Esophagus squamous epithelium (tissue), 5 donors: ENCODE results near the gene GNRH2. TPM values are rescaled to one million over a fixed set of nuclear protein-coding genes. Genes with fewer than 3 reads are reported as not detected.

Experiments
- DNase-seq: peaks from one replicate; lab custom pipeline; 2025; lab: John Stamatoyannopoulos, UW
- H3K27ac ChIP-seq, 4 donors: fragments of 200-600 bp; sonication (generic); one replicate each; pipeline ENCODE4 v1.5.1; 2016 to 2019; ENCODE audit warnings: mild to moderate bottlenecking in 1 of 4
- H3K27me3 ChIP-seq, 4 donors: fragments of 200-600 bp; sonication (generic); 1 replicate in 3 of 4; 2 replicates in 1 of 4; pipeline versions ENCODE4 v1.5.1 to v1.6.0; 2017 to 2021; ENCODE audit warnings: antibody characterized with exemption in 1 of 4
- H3K36me3 ChIP-seq, 3 donors: fragments of 200-600 bp; sonication (generic); one replicate each; pipeline ENCODE4 v1.5.1; 2016 to 2019
- H3K4me1 ChIP-seq, 3 donors: fragments of 200-600 bp; sonication (generic); one replicate each; pipeline ENCODE4 v1.5.1; 2017 to 2019
- H3K4me3 ChIP-seq, 4 donors: fragments of 200-600 bp; sonication (generic); 1 replicate in 3 of 4; 2 replicates in 1 of 4; pipeline ENCODE4 v1.5.1; 2016 to 2019; ENCODE audit warnings: mild to moderate bottlenecking in 2 of 4, moderate library complexity in 1 of 4
- H3K9me3 ChIP-seq, 3 donors: fragments of 200-600 bp; sonication (generic); one replicate each; pipeline ENCODE4 v1.5.1; 2016 to 2019
- CTCF ChIP-seq, 6 experiments: fragments of 450-650 bp in 4 of 6; fragments of 200-600 bp in 2 of 6; sonication (generic) in 2 of 6; IDR thresholded peaks; one replicate each; pipeline ENCODE4 v1.5.1; 2016 to 2019; ENCODE audit warnings: antibody characterized with exemption in 6 of 6, mild to moderate bottlenecking in 4 of 6, moderate library complexity in 4 of 6
- POLR2A ChIP-seq, 4 donors: fragments of 450-650 bp; IDR thresholded peaks; one replicate each; pipeline ENCODE4 v1.6.1; 2017; ENCODE audit warnings: antibody characterized with exemption in 4 of 4, mild to moderate bottlenecking in 4 of 4, moderate library complexity in 3 of 4
- WGBS, 2 donors: methylation state at CpG; one replicate each; pipeline ENCODE4 v1.1.5; 2018; 5-methylcytosine and 5-hydroxymethylcytosine counted together
- intact Hi-C: fragments of 100-400 bp; cut with DNase I; formaldehyde crosslinking; loops from one replicate; pipeline ENCODE4 v1.15.0; 2022
- total RNA-seq, 4 donors: library from RNA; depleted of rRNA; stranded (reverse); fragments of >200 nt; gene quantifications; one replicate each; pipeline ENCODE4 v1.1.0, GENCODE V29; 2016
- donor health status: DM: yes; HTN: yes; CAD: no.

The GNRH2 gene
- total RNA-seq, 4 donors from 2014 or later, result not detected

GRCh38 chr20:3094848-3095629 is 51.6 kb downstream of the GNRH2 start:
- Histone ChIP-seq H3K36me3 (no peaks in the 10 kb centered on the region), H3K9me3 (no peaks in the 10 kb centered on the region), H3K27ac (no peak overlapping the region), H3K4me1 (peaks cover 2 to 12% (median 5%) of the 10 kb centered on the region in 3 donors), H3K4me3 (no peak overlapping the region), H3K27me3 (peaks cover 0 to 59% (median 4%) of the 10 kb centered on the region in 4 donors)
- 63% methylated on average over 7 to 11 of the region's 13 CpGs for WGBS, 2 donors
- intact Hi-C loops, result no loop called here
- no peak for DNase-seq
- TF ChIP-seq CTCF (IDR thresholded peaks at IDR 0.05) (no peak), POLR2A (IDR thresholded peaks at IDR 0.05) (no peak)

Other genes with a start within 250 kb of the GNRH2 start
- 1 to 10 TPM in 2 of 4 donors, under 1 TPM in 2; 0.15 to 3.8 (median 0.93) TPM for gene CPXM1, start 243.0 kb upstream of the GNRH2 start, total RNA-seq
- not detected for gene C20orf141, start 228.6 kb upstream of the GNRH2 start, total RNA-seq
- gene TMEM239, start 227.3 kb upstream of the GNRH2 start, total RNA-seq, result not detected
- 10 to 100 TPM in 3 of 4 donors, 1 to 10 TPM in 1; 9.0 to 25.6 (median 16.6) TPM for gene PCED1A, start 203.0 kb upstream of the GNRH2 start, total RNA-seq
- 10 to 100 TPM; 20.9 to 36.7 (median 28.5) TPM for gene VPS16, start 202.9 kb upstream of the GNRH2 start, total RNA-seq
- 10 to 100 TPM; 26.2 to 53.7 (median 42.4) TPM for gene PTPRA, start 170.1 kb upstream of the GNRH2 start, total RNA-seq
- 10 to 100 TPM; 39.5 to 60.7 (median 50.9) TPM for gene MRPS26, start 2.4 kb downstream of the GNRH2 start, total RNA-seq
- not detected for gene OXT, start 28.0 kb downstream of the GNRH2 start, total RNA-seq
- gene AVP, start 41.1 kb downstream of the GNRH2 start, total RNA-seq, result not detected
- gene FASTKD5, start 116.2 kb downstream of the GNRH2 start, total RNA-seq, result 10 to 100 TPM; 13.4 to 19.8 (median 16.5) TPM
- gene UBOX5, start 116.2 kb downstream of the GNRH2 start, total RNA-seq, result 1 to 10 TPM; 3.0 to 5.1 (median 3.5) TPM
- 1 to 10 TPM; 1.1 to 6.3 (median 4.4) TPM for gene LZTS3, start 129.9 kb downstream of the GNRH2 start, total RNA-seq
- 10 to 100 TPM; 59.2 to 71.7 (median 66.4) TPM for gene DDRGK1, start 161.1 kb downstream of the GNRH2 start, total RNA-seq
- 10 to 100 TPM; 47.1 to 54.5 (median 48.7) TPM for gene ITPA, start 165.9 kb downstream of the GNRH2 start, total RNA-seq
- gene SLC4A11, start 195.6 kb downstream of the GNRH2 start, total RNA-seq, result 10 to 100 TPM in 3 of 4 donors, 1 to 10 TPM in 1; 7.2 to 24.7 (median 17.7) TPM